CD4-positive, alpha-beta T cell treated with Interleukin-1 beta for 1 hour (primary cell): ENCODE measurements around the gene HMCN1.

Source experiments
- DNase-seq, 2 donors: peaks; one replicate each; pipeline ENCODE4 v3.0.0-alpha.2; 2020 to 2022

HMCN1 gene

GRCh38 chr1:185972096-185972850 lies 238.1 kb downstream of the HMCN1 start:
- DNase-seq, result no peak

GRCh38 chr1:185973645-185974044 lies 239.5 kb downstream of the HMCN1 start:
- no peak for DNase-seq

GRCh38 chr1:185974367-185975170 lies 240.4 kb downstream of the HMCN1 start:
- no peak for DNase-seq

- no peak for DNase-seq
Measured at GRCh38 chr1:185980891-185981290, 246.7 kb downstream of the HMCN1 start.

- DNase-seq, result no peak
Measured at GRCh38 chr1:185984113-185984836, 250.1 kb downstream of the HMCN1 start.

GRCh38 chr1:185987611-185988321 lies 253.6 kb downstream of the HMCN1 start:
- DNase-seq, result no peak

- DNase-seq, result no peak
Measured at GRCh38 chr1:185990565-185990964, 256.4 kb downstream of the HMCN1 start.

- no peak for DNase-seq
Measured at GRCh38 chr1:185991266-185991665, 257.1 kb downstream of the HMCN1 start.

GRCh38 chr1:185996211-185996610 lies 262.0 kb downstream of the HMCN1 start:
- no peak for DNase-seq

- no peak for DNase-seq
Measured at GRCh38 chr1:185998391-185998790, 264.2 kb downstream of the HMCN1 start.

GRCh38 chr1:186002406-186002805 lies 268.2 kb downstream of the HMCN1 start:
- no peak for DNase-seq

GRCh38 chr1:186009039-186009737 lies 275.0 kb downstream of the HMCN1 start:
- DNase-seq, result no peak

GRCh38 chr1:186014370-186015037 lies 280.3 kb downstream of the HMCN1 start:
- no peak for DNase-seq

- no peak for DNase-seq
Measured at GRCh38 chr1:186016856-186017255, 282.7 kb downstream of the HMCN1 start.

- no peak for DNase-seq
Measured at GRCh38 chr1:186022184-186022583, 288.0 kb downstream of the HMCN1 start.

- DNase-seq, result no peak
Measured at GRCh38 chr1:186026946-186027345, 292.8 kb downstream of the HMCN1 start.

GRCh38 chr1:186027621-186028020 lies 293.4 kb downstream of the HMCN1 start:
- no peak for DNase-seq

GRCh38 chr1:186030453-186030852 lies 296.3 kb downstream of the HMCN1 start:
- no peak for DNase-seq

- DNase-seq, result no peak
Measured at GRCh38 chr1:186033847-186034271, 299.7 kb downstream of the HMCN1 start.

- DNase-seq, result no peak
Measured at GRCh38 chr1:186042230-186042629, 308.0 kb downstream of the HMCN1 start.

GRCh38 chr1:186043296-186043695 lies 309.1 kb downstream of the HMCN1 start:
- no peak for DNase-seq
